Ovary (tissue), 9 donors: ENCODE results near the gene LRP1B. TPM values are rescaled to one million over a fixed set of nuclear protein-coding genes. Genes with fewer than 3 reads are reported as not detected.

Experiments
- DNase-seq, 5 donors: peaks; one replicate each; pipeline ENCODE4 v3.0.0-alpha.2; 2019 to 2020
- H3K27ac ChIP-seq, 2 donors: fragments of 200-600 bp; one replicate each; pipeline versions ENCODE4 v1.5.1 to v1.8.0; 2019 to 2022
- H3K27me3 ChIP-seq: fragments of 200-600 bp; one replicate; pipeline ENCODE4 v1.8.0; 2022
- H3K36me3 ChIP-seq: fragments of 200-600 bp; sonication (generic); one replicate; pipeline ENCODE4 v1.5.1; 2019
- H3K4me1 ChIP-seq: one replicate; pipeline ENCODE4 v1.8.1; 2013; ENCODE audit warnings: mild to moderate bottlenecking, moderate library complexity; ENCODE audit not compliant: insufficient read depth
- H3K4me3 ChIP-seq: fragments of 200-600 bp; sonication (generic); one replicate; pipeline ENCODE4 v1.5.1; 2017
- H3K9me3 ChIP-seq, 2 donors: fragments of 200-600 bp in 1 of 2; sonication (generic) in 1 of 2; one replicate each; pipeline versions ENCODE4 v1.5.1 to v1.8.1; 2013 to 2019; ENCODE audit warnings: mild to moderate bottlenecking in 1 of 2, moderate library complexity in 1 of 2
- EP300 ChIP-seq: sonication (generic); formaldehyde crosslinking; IDR thresholded peaks from one replicate; pipeline ENCODE4 v1.6.1; 2017; ENCODE audit warnings: antibody characterized with exemption
- POLR2A ChIP-seq: fragments of 450-650 bp; IDR thresholded peaks from one replicate; pipeline ENCODE4 v1.6.1; 2017; ENCODE audit warnings: antibody characterized with exemption, mild to moderate bottlenecking, moderate library complexity
- WGBS, 3 donors: extraction: QIAGEN DNeasy Blood & Tissue Kit in 1 of 3; methylation state at CpG; one replicate each; pipeline versions ENCODE4 v1.1.5 to v1.1.7; 2013 to 2017; 5-methylcytosine and 5-hydroxymethylcytosine counted together
- intact Hi-C, 4 donors: fragments of 100-400 bp; cut with DNase I; formaldehyde crosslinking; loops; one replicate each; pipeline versions ENCODE4 v1.11.0 to v1.15.1; 2022 to 2023
- polyA plus RNA-seq, 2 donors: library from polyadenylated mRNA; stranded (reverse); fragments of 200-250 nt in 1 of 2; fragments of 350-450 nt in 1 of 2; fragmentation: Illumina TruSeq in 1 of 2; extraction: RNeasy Lipid Tissue Mini Kit (QIAGEN cat#74804) in 1 of 2; gene quantifications; one replicate each; pipeline ENCODE4 v1.2.3, GENCODE V29; 2013 to 2014
- total RNA-seq, 7 donors: library from RNA; depleted of rRNA in 2 of 7; stranded (reverse); fragments of >200 nt in 2 of 7; fragmentation: NEBNext Ultra II Directional in 3 of 7; extraction: Animal tissue kit (Norgen Biotek cat#: 25700) in 3 of 7; gene quantifications; one replicate each; pipeline versions ENCODE4 v1.1.0 to v1.2.4, GENCODE V29; 2016 to 2023
- TF ChIP-seq, protein P1 (sequence below), 3 donors: fragments of 450-650 bp in 2 of 3; fragments of 200-600 bp in 1 of 3; IDR thresholded peaks; one replicate each; pipeline versions ENCODE4 v1.5.1 to v1.8.0; 2016 to 2022; ENCODE audit warnings: antibody characterized with exemption in 3 of 3, mild to moderate bottlenecking in 1 of 3
- donor health status: DM: no; HTN: no; CAD: no; lungs with moderate emphysema.
- donor health status: DM: no; HTN: no; CAD: no.
- donor health status: Bipolar disorder and iron deficiency.
- donor health status: DM: yes; HTN: yes; CAD: no.
- donor health status: DM: no; HTN: no; CAD: no.
- donor health status: DM: yes; HTN: yes; CAD: no.

LRP1B gene
- total and polyA plus RNA-seq, 9 donors = 0.08 to 2.6 (median 0.37) TPM

DNA sequence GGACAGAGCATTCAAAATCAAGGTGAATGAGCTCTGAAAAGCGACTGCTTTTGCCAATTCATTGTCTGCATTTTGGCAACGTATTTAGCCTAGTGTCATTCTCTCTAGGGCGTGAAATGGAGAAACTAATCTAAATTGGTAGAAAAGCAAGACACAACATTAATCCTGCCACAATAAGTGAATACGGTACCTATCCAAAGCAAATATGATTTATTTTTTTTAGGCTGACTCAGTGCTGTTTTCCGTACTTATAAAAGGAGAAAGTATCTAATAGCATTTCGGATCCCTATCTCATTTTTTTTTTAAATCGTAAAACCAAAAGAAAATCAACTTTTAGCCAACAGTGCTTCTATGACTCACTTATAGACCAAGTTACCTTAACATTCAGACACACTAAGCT is 672.5 kb downstream of the LRP1B start:
- Histone ChIP-seq H3K27ac (no peak overlapping the region), H3K9me3 (no peaks in the 10 kb centered on the region), H3K27me3 (no peaks in the 10 kb centered on the region), H3K4me3 (no peak overlapping the region), H3K36me3 (no peaks in the 10 kb centered on the region), H3K4me1 (no peaks in the 10 kb centered on the region)
- intact Hi-C loops = no loop called here
- 69 to 82% (median 76%) methylated on average over 7 of the region's 7 CpGs for WGBS, 3 donors
- TF ChIP-seq EP300 = no peak
- no peak for TF ChIP-seq POLR2A
- TF ChIP-seq, protein P1, sequence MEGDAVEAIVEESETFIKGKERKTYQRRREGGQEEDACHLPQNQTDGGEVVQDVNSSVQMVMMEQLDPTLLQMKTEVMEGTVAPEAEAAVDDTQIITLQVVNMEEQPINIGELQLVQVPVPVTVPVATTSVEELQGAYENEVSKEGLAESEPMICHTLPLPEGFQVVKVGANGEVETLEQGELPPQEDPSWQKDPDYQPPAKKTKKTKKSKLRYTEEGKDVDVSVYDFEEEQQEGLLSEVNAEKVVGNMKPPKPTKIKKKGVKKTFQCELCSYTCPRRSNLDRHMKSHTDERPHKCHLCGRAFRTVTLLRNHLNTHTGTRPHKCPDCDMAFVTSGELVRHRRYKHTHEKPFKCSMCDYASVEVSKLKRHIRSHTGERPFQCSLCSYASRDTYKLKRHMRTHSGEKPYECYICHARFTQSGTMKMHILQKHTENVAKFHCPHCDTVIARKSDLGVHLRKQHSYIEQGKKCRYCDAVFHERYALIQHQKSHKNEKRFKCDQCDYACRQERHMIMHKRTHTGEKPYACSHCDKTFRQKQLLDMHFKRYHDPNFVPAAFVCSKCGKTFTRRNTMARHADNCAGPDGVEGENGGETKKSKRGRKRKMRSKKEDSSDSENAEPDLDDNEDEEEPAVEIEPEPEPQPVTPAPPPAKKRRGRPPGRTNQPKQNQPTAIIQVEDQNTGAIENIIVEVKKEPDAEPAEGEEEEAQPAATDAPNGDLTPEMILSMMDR (IDR thresholded peaks at IDR 0.05) = no peak
- no peak for DNase-seq

DNA sequence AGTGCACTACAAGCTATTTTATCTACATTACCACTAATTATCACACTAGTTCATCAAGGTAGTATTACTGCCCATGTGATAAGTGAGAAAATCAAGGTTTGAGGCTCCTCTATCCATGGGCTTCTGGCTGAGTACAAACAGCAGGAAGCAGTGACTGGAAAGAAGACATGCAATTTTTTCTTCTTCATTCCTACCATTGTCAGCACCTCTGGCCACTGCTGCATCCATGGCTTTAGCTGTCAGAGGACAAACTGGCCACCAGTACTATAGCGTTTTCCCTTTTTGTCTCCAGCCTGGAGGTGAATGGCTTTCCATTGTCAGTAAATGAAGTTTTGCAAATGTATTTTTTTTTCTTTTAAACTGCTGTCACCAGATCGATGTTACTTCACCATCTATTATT is 674.9 kb downstream of the LRP1B start:
- H3K27me3 ChIP-seq = no peaks in the 10 kb centered on the region
- H3K27ac ChIP-seq = no peak overlapping the region
- TF ChIP-seq EP300 = no peak
- no peak for TF ChIP-seq POLR2A
- TF ChIP-seq, protein P1 (IDR thresholded peaks at IDR 0.05) = no peak
- H3K9me3 ChIP-seq = no peaks in the 10 kb centered on the region
- DNase-seq = no peak
- H3K4me1 ChIP-seq = no peaks in the 10 kb centered on the region
- no peak overlapping the region for H3K4me3 ChIP-seq
- H3K36me3 ChIP-seq = no peaks in the 10 kb centered on the region
- 57 to 86% (median 60%) methylated on average over 2 of the region's 2 CpGs for WGBS, 3 donors
- intact Hi-C loops = no loop called here

DNA sequence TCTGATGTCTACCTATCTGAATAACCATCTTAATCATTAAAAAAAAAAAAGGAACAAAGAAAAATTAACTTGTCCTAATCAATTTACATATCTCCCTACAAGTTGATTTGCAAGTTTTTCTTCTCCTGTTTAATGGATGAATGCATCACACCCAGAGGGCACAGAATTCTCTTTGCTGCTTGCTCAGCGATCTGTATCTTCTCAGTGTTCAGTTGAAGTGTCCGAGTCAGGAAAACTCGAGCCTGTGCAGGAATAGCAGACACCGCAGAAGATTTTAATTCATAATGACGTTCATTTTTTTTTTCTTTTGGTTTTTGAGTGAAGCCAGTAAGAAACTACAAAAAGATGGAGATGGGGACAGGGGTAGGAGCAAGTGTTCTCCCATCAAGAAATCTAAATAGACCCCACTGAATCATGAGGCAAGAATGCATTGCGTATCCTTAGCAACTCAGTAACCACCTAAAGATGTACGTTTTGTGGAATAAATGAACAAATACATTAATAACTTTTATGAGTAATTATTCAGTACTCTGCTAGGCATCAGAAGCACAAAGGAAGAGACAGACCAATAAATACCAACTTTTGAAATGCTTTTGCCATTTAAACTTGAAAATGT is 675.5 kb downstream of the LRP1B start:
- no peak for DNase-seq
- H3K4me1 ChIP-seq = no peaks in the 10 kb centered on the region
- WGBS, 3 donors = 86 to 87% (median 87%) methylated on average over 7 of the region's 7 CpGs
- no peaks in the 10 kb centered on the region for H3K9me3 ChIP-seq
- H3K4me3 ChIP-seq = no peak overlapping the region
- H3K27me3 ChIP-seq = no peaks in the 10 kb centered on the region
- no peak overlapping the region for H3K27ac ChIP-seq
- TF ChIP-seq POLR2A (no peak), EP300 (no peak)
- TF ChIP-seq, protein P1 (IDR thresholded peaks at IDR 0.05) = no peak
- intact Hi-C loops = no loop called here
- H3K36me3 ChIP-seq = no peaks in the 10 kb centered on the region

DNA sequence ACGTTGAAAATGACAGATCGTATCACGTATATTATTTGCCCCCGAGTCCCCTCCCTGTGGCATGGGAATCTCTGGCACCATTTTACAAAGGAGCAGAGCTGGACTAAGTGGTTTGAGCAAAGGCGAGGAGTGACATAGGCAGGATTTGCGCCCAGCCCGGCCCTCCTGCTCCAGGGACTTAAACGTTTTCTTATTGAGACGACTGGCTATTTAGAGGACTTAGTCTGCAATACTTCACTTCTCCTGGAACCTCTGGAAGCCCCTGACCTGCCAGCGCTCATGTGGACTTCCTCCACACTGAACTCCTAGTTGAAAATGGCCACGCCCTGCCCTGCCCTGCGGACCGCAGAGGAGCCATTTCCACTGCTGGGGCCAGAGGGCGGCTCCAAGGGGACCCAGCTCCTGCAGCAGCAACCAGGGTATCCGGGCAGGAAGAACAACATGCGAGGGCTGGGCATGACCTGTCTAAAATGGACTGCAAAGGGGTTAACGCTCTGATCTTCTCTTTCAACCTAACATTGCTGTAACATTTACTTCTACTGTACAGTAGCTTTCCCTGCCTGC is 690.7 kb downstream of the LRP1B start:
- H3K4me3 ChIP-seq = no peak overlapping the region
- intact Hi-C loops = no loop called here
- DNase-seq = no peak
- TF ChIP-seq, protein P1 (IDR thresholded peaks at IDR 0.05) = no peak
- TF ChIP-seq POLR2A = no peak
- no peak for TF ChIP-seq EP300
- no peaks in the 10 kb centered on the region for H3K27me3 ChIP-seq
- H3K4me1 ChIP-seq = no peaks in the 10 kb centered on the region
- no peaks in the 10 kb centered on the region for H3K9me3 ChIP-seq
- WGBS, 3 donors = 89 to 90% (median 89%) methylated on average over 17 of the region's 17 CpGs
- no peaks in the 10 kb centered on the region for H3K36me3 ChIP-seq
- H3K27ac ChIP-seq = no peak overlapping the region
